A549 (cell line): ENCODE results near the gene ZNF341.

Experiments used
- CEBPB ChIP-seq, 2 experiments: fragments of >200 bp in 1 of 2; sonication (Bioruptor Twin) in 1 of 2; formaldehyde crosslinking in 1 of 2; IDR thresholded peaks; 2 replicates each; pipeline ENCODE4 v1.6.1; 2012 to 2016
- FOSL2 ChIP-seq, 2 experiments: fragments of 450-650 bp in 1 of 2; fragments of >200 bp in 1 of 2; sonication (Bioruptor Twin) in 1 of 2; formaldehyde crosslinking; IDR thresholded peaks; 2 replicates each; pipeline versions ENCODE4 v1.5.0 to v1.6.1; 2016 to 2020; ENCODE audit warnings: mild to moderate bottlenecking in 1 of 2, moderate library complexity in 1 of 2
- FOXS1 ChIP-seq: fragments of 250-450 bp; sonication (Bioruptor Pico); IDR thresholded peaks from 2 replicates; pipeline ENCODE4 v1.5.0; 2020; ENCODE audit warnings: mild to moderate bottlenecking, moderate library complexity
- JUNB ChIP-seq: fragments of >200 bp; sonication (Bioruptor Twin); formaldehyde crosslinking; IDR thresholded peaks from 2 replicates; pipeline ENCODE4 v1.6.1; 2016
- POLR2A ChIP-seq: IDR thresholded peaks from 2 replicates; pipeline ENCODE4 v1.6.1; 2012; ENCODE audit warnings: mild to moderate bottlenecking, low read length
- RAD21 ChIP-seq, 2 experiments: fragments of >200 bp in 1 of 2; sonication (Bioruptor Twin) in 1 of 2; formaldehyde crosslinking in 1 of 2; IDR thresholded peaks in 1 of 2; conservative IDR thresholded peaks in 1 of 2; 2 replicates in 1 of 2; 3 replicates in 1 of 2; pipeline ENCODE4 v1.6.1; 2012 to 2018; ENCODE audit warnings: inconsistent platforms in 1 of 2
- TF ChIP-seq, protein P1 (sequence below): IDR thresholded peaks from 2 replicates; pipeline ENCODE4 v1.6.1; 2012
- TF ChIP-seq, protein P2 (sequence below): fragments of >200 bp; sonication (Bioruptor Twin); formaldehyde crosslinking; IDR thresholded peaks from 3 replicates; pipeline ENCODE4 v1.5.1; 2016
- TF ChIP-seq, protein P3 (sequence below): fragments of 250-450 bp; sonication (Bioruptor Pico); IDR thresholded peaks from 2 replicates; pipeline ENCODE4 v1.5.0; 2021; ENCODE audit warnings: mild to moderate bottlenecking, moderate library complexity, borderline replicate concordance

DNA sequence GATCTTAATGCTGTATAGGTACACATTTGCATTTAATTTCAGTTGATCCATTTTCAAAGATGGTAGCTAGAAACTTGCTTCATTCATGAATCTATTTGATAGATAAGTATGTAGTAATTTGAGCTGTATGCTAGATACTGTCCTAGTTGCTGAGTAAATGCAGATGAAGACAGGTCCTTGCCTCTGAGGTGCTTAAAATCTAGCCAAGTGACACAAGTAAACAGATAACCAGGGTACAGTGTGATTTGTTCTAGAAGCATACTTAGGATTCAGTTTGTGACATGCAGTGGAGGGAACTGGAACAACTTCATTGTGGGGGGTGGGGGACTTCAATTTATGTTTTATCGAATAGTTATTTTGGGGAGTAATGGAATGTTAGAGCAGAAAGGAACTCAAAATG, 88.6 kb downstream of the ZNF341 start:
- TF ChIP-seq, protein P1, sequence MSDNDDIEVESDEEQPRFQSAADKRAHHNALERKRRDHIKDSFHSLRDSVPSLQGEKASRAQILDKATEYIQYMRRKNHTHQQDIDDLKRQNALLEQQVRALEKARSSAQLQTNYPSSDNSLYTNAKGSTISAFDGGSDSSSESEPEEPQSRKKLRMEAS = no peak
- TF ChIP-seq, protein P2, sequence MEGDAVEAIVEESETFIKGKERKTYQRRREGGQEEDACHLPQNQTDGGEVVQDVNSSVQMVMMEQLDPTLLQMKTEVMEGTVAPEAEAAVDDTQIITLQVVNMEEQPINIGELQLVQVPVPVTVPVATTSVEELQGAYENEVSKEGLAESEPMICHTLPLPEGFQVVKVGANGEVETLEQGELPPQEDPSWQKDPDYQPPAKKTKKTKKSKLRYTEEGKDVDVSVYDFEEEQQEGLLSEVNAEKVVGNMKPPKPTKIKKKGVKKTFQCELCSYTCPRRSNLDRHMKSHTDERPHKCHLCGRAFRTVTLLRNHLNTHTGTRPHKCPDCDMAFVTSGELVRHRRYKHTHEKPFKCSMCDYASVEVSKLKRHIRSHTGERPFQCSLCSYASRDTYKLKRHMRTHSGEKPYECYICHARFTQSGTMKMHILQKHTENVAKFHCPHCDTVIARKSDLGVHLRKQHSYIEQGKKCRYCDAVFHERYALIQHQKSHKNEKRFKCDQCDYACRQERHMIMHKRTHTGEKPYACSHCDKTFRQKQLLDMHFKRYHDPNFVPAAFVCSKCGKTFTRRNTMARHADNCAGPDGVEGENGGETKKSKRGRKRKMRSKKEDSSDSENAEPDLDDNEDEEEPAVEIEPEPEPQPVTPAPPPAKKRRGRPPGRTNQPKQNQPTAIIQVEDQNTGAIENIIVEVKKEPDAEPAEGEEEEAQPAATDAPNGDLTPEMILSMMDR = no peak
- TF ChIP-seq CEBPB (IDR thresholded peaks at IDR 0.05) (no peak), POLR2A (no peak), FOXS1 (CRISPR knock-in tag) (no peak), JUNB (no peak), RAD21 (conservative IDR thresholded peaks at IDR 0.05 in 1 of 2, IDR thresholded peaks at IDR 0.05 in 1 of 2) (no peak), FOSL2 (IDR thresholded peaks at IDR 0.05) (no peak), FOSL2 (CRISPR knock-in tag; IDR thresholded peaks at IDR 0.05) (no peak)
- TF ChIP-seq, protein P3, sequence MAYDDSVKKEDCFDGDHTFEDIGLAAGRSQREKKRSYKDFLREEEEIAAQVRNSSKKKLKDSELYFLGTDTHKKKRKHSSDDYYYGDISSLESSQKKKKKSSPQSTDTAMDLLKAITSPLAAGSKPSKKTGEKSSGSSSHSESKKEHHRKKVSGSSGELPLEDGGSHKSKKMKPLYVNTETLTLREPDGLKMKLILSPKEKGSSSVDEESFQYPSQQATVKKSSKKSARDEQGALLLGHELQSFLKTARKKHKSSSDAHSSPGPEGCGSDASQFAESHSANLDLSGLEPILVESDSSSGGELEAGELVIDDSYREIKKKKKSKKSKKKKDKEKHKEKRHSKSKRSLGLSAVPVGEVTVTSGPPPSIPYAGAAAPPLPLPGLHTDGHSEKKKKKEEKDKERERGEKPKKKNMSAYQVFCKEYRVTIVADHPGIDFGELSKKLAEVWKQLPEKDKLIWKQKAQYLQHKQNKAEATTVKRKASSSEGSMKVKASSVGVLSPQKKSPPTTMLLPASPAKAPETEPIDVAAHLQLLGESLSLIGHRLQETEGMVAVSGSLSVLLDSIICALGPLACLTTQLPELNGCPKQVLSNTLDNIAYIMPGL = no peak
